H1 (cell line): Measurements from ENCODE around the gene FARP2. TPM values are rescaled to one million over a fixed set of nuclear protein-coding genes. Genes with fewer than 3 reads are reported as not detected.

Experiments
- CTCF ChIA-PET: fragments of 300-600 bp; sonication (Branson Sonifier 250); formaldehyde crosslinking; loops from one replicate; lab custom pipeline; 2021; ENCODE audit not compliant: partially characterized antibody; lab: Charles Lee
- POLR2A ChIA-PET: fragments of 300-600 bp; sonication (Branson Sonifier 250); formaldehyde crosslinking; loops from one replicate; lab custom pipeline; 2021; ENCODE audit warnings: inconsistent platforms; ENCODE audit not compliant: partially characterized antibody; lab: Charles Lee
- DNase-seq, 2 experiments: peaks; one replicate each; pipeline versions ENCODE4 v3.0.0 to v3.0.0-alpha.2; 2010 to 2022; ENCODE audit warnings: low spot score in 2 of 2, low read depth in 1 of 2, mixed read lengths in 1 of 2
- FAIRE-seq: peaks from 2 replicates; lab custom pipeline; 2011; peaks lifted over from hg19 to GRCh38; lab: Jason Lieb, UNC
- H2AFZ ChIP-seq: 2 replicates; pipeline ENCODE4 v1.8.1; 2012; ENCODE audit warnings: low read length, inconsistent platforms
- H2AK5ac ChIP-seq: 2 replicates; pipeline ENCODE4 v1.6.1; 2013; ENCODE audit warnings: low read depth, low read length
- H2BK120ac ChIP-seq: replicated peaks from 2 replicates; pipeline ENCODE3; 2013; ENCODE audit warnings: low read depth, low read length, inconsistent platforms
- H2BK12ac ChIP-seq: 2 replicates; pipeline ENCODE4 v1.6.1; 2013; ENCODE audit warnings: low read depth, low read length
- H2BK15ac ChIP-seq: 2 replicates; pipeline ENCODE4 v1.6.1; 2013; ENCODE audit warnings: low read length
- H2BK20ac ChIP-seq: 2 replicates; pipeline ENCODE4 v1.6.1; 2013; ENCODE audit warnings: low read length
- H2BK5ac ChIP-seq: 2 replicates; pipeline ENCODE4 v1.6.1; 2013; ENCODE audit warnings: low read depth, low read length
- H3K14ac ChIP-seq: 2 replicates; pipeline ENCODE4 v1.6.1; 2013; ENCODE audit warnings: inconsistent platforms; ENCODE audit not compliant: insufficient read length
- H3K18ac ChIP-seq: 2 replicates; pipeline ENCODE4 v1.6.1; 2013; ENCODE audit warnings: low read length; ENCODE audit errors: extremely low read depth
- H3K23ac ChIP-seq: 2 replicates; pipeline ENCODE4 v1.6.1; 2013; ENCODE audit warnings: inconsistent platforms; ENCODE audit not compliant: insufficient read length
- H3K23me2 ChIP-seq: 2 replicates; pipeline ENCODE4 v1.6.1; 2013; ENCODE audit warnings: low read depth, low read length
- H3K27ac ChIP-seq: 2 replicates; pipeline ENCODE4 v1.6.1; 2011; ENCODE audit warnings: low read depth, low read length, inconsistent platforms
- H3K27me3 ChIP-seq, 4 experiments: replicated peaks in 1 of 4; 1 replicate in 1 of 4; 2 replicates in 3 of 4; pipeline versions ENCODE4 v1.6.1 to v1.8.1; 2011 to 2013; ENCODE audit warnings: low read length in 3 of 4, mild to moderate bottlenecking in 3 of 4, inconsistent platforms in 2 of 4, mixed read lengths in 2 of 4, moderate library complexity in 1 of 4; ENCODE audit not compliant: control insufficient read depth in 3 of 4, insufficient read depth in 3 of 4; ENCODE audit errors: extremely low read depth in 1 of 4
- H3K36me3 ChIP-seq, 4 experiments: 2 replicates each; pipeline versions ENCODE4 v1.6.1 to v1.8.1; 2011 to 2013; ENCODE audit warnings: mild to moderate bottlenecking in 4 of 4, low read length in 3 of 4, moderate library complexity in 2 of 4, control low read depth in 1 of 4, inconsistent platforms in 1 of 4; ENCODE audit not compliant: insufficient read depth in 4 of 4, control insufficient read depth in 2 of 4
- H3K4ac ChIP-seq: replicated peaks from 2 replicates; pipeline ENCODE3; 2013; ENCODE audit warnings: low read length, low read depth, mixed read lengths, inconsistent platforms; ENCODE audit not compliant: insufficient read length
- H3K4me1 ChIP-seq, 4 experiments: replicated peaks in 1 of 4; 1 replicate in 1 of 4; 2 replicates in 3 of 4; pipeline versions ENCODE4 v1.6.1 to v1.8.1; 2011 to 2013; ENCODE audit warnings: low read length in 3 of 4, inconsistent platforms in 2 of 4, mixed read lengths in 1 of 4; ENCODE audit not compliant: insufficient read depth in 4 of 4, control insufficient read depth in 3 of 4
- H3K4me2 ChIP-seq, 2 experiments: 2 replicates each; pipeline versions ENCODE4 v1.6.1 to v1.8.1; 2011 to 2013; ENCODE audit warnings: low read depth in 2 of 2, low read length in 2 of 2, control low read depth in 1 of 2, inconsistent platforms in 1 of 2, mild to moderate bottlenecking in 1 of 2; ENCODE audit not compliant: insufficient read depth in 1 of 2
- H3K4me3 ChIP-seq, 4 experiments: fragments of 200-600, 300-600 bp in 1 of 4; sonication (generic), shearing (Covaris generic), sonication (Bioruptor Twin) in 1 of 4; 2 replicates each; pipeline versions ENCODE4 v1.5.1 to v1.8.1; 2011 to 2016; ENCODE audit warnings: low read length in 4 of 4, low read depth in 3 of 4, control low read depth in 2 of 4, inconsistent platforms in 2 of 4, mild to moderate bottlenecking in 2 of 4, mixed read lengths in 1 of 4, moderate library complexity in 1 of 4; ENCODE audit not compliant: insufficient read depth in 2 of 4; ENCODE audit errors: extremely low read depth in 1 of 4
- H3K56ac ChIP-seq: replicated peaks from 2 replicates; pipeline ENCODE3; 2013; ENCODE audit warnings: low read depth, mild to moderate bottlenecking, mixed read lengths, low read length, inconsistent platforms; ENCODE audit not compliant: insufficient read length
- H3K79me1 ChIP-seq: 2 replicates; pipeline ENCODE4 v1.6.1; 2013; ENCODE audit warnings: low read depth, low read length, control low read depth
- H3K79me2 ChIP-seq, 2 experiments: 2 replicates each; pipeline versions ENCODE4 v1.6.1 to v1.8.1; 2012 to 2013; ENCODE audit warnings: low read length in 2 of 2, mild to moderate bottlenecking in 2 of 2, inconsistent platforms in 1 of 2; ENCODE audit not compliant: insufficient read depth in 2 of 2, control insufficient read depth in 1 of 2
- H3K9ac ChIP-seq, 4 experiments: replicated peaks in 1 of 4; 1 replicate in 1 of 4; 2 replicates in 3 of 4; pipeline versions ENCODE4 v1.6.1 to v1.8.1; 2011 to 2013; ENCODE audit warnings: low read depth in 3 of 4, low read length in 3 of 4, control low read depth in 2 of 4, mild to moderate bottlenecking in 2 of 4, moderate library complexity in 2 of 4, inconsistent platforms in 1 of 4; ENCODE audit errors: extremely low read depth in 1 of 4
- H3K9me3 ChIP-seq, 2 experiments: 2 replicates each; pipeline versions ENCODE4 v1.6.1 to v1.8.1; 2012 to 2013; ENCODE audit warnings: mild to moderate bottlenecking in 2 of 2, moderate library complexity in 2 of 2, control low read depth in 1 of 2, inconsistent platforms in 1 of 2, low read depth in 1 of 2, low read length in 1 of 2, mixed read lengths in 1 of 2; ENCODE audit not compliant: insufficient read depth in 2 of 2
- H4K20me1 ChIP-seq, 2 experiments: replicated peaks in 1 of 2; 2 replicates each; pipeline versions ENCODE3 to v1.8.1; 2011 to 2013; ENCODE audit warnings: inconsistent platforms in 2 of 2, low read length in 2 of 2, mild to moderate bottlenecking in 1 of 2; ENCODE audit not compliant: insufficient read depth in 2 of 2, control insufficient read depth in 1 of 2
- H4K5ac ChIP-seq: 2 replicates; pipeline ENCODE4 v1.6.1; 2013; ENCODE audit warnings: low read length, low read depth, mixed read lengths, inconsistent platforms; ENCODE audit not compliant: insufficient read length
- H4K8ac ChIP-seq: 2 replicates; pipeline ENCODE4 v1.8.0; 2013; ENCODE audit warnings: mild to moderate bottlenecking, moderate library complexity, low read length, inconsistent platforms; ENCODE audit not compliant: insufficient read depth; ENCODE audit errors: extremely low read depth
- H4K91ac ChIP-seq: replicated peaks from 2 replicates; pipeline ENCODE3; 2013; ENCODE audit warnings: low read length, mixed read lengths, inconsistent platforms; ENCODE audit not compliant: insufficient read length
- CBX8 ChIP-seq: fragments of 300-800, 300-1000 bp; sonication (generic); IDR thresholded peaks from 2 replicates; pipeline ENCODE4 v1.7.1; 2016; ENCODE audit warnings: low read depth, low read length, borderline replicate concordance
- CEBPB ChIP-seq: IDR thresholded peaks from 2 replicates; pipeline ENCODE4 v1.6.1; 2012; ENCODE audit warnings: low read depth, low read length
- CHD2 ChIP-seq: IDR thresholded peaks from 2 replicates; pipeline ENCODE4 v1.6.1; 2012; ENCODE audit warnings: low read length, improper control_type of control experiment
- CTBP2 ChIP-seq: IDR thresholded peaks from 2 replicates; pipeline ENCODE4 v1.7.0; 2011; ENCODE audit warnings: borderline replicate concordance, mild to moderate bottlenecking, moderate library complexity, mixed read lengths, low read length; ENCODE audit not compliant: insufficient read depth, insufficient read length
- KDM1A ChIP-seq: fragments of 200-600, 300-600 bp; sonication (generic); IDR thresholded peaks from 2 replicates; pipeline ENCODE4 v1.7.1; 2016; ENCODE audit warnings: mild to moderate bottlenecking, low read length, borderline replicate concordance
- NRF1 ChIP-seq: IDR thresholded peaks from 2 replicates; pipeline ENCODE4 v1.6.1; 2011; ENCODE audit warnings: mild to moderate bottlenecking, low read depth, low read length, improper control_type of control experiment
- RBBP5 ChIP-seq: IDR thresholded peaks from 2 replicates; pipeline ENCODE4 v1.7.1; 2012; ENCODE audit warnings: low read depth, mild to moderate bottlenecking, inconsistent platforms, low read length, moderate library complexity, borderline replicate concordance
- RNF2 ChIP-seq: fragments of 200-900, 300-1000 bp; sonication (generic); IDR thresholded peaks from 2 replicates; pipeline ENCODE4 v1.7.1; 2016; ENCODE audit warnings: borderline replicate concordance, low read depth, mild to moderate bottlenecking, antibody characterized with exemption, low read length; ENCODE audit not compliant: poor library complexity, severe bottlenecking; ENCODE audit errors: missing control alignments
- RXRA ChIP-seq: IDR thresholded peaks from 2 replicates; pipeline ENCODE4 v1.6.1; 2011; ENCODE audit warnings: low read depth, mild to moderate bottlenecking, low read length, moderate library complexity; ENCODE audit not compliant: insufficient read depth
- SIN3A ChIP-seq, 2 experiments: IDR thresholded peaks in 1 of 2; conservative IDR thresholded peaks in 1 of 2; 2 replicates each; pipeline ENCODE4 v1.6.1; 2011 to 2012; ENCODE audit warnings: low read length in 2 of 2, improper control_type of control experiment in 1 of 2, low read depth in 1 of 2, mild to moderate bottlenecking in 1 of 2
- SIX5 ChIP-seq: IDR thresholded peaks from 2 replicates; pipeline ENCODE4 v1.6.1; 2011; ENCODE audit warnings: mild to moderate bottlenecking, low read depth, low read length
- SP1 ChIP-seq: IDR thresholded peaks from 2 replicates; pipeline ENCODE4 v1.6.1; 2011; ENCODE audit warnings: low read depth, low read length
- WGBS, 2 experiments: shearing (Covaris generic) in 1 of 2; methylation state at CpG; one replicate each; pipeline versions ENCODE4 v1.1.6 to v1.1.7; 2013 to 2015; ENCODE audit warnings: low lambda C conversion rate in 2 of 2, mixed read lengths in 2 of 2, inconsistent platforms in 1 of 2, low coverage in 1 of 2, missing lambda C conversion rate in 1 of 2; ENCODE audit not compliant: insufficient replicate concordance in 2 of 2, insufficient coverage in 1 of 2, insufficient read length in 1 of 2; ENCODE audit errors: extremely low coverage in 1 of 2, missing lambda C conversion rate in 1 of 2; 5-methylcytosine and 5-hydroxymethylcytosine counted together
- polyA plus RNA-seq, 7 experiments: library from polyadenylated mRNA; depleted of rRNA in 3 of 7; stranded (reverse) in 5 of 7; unstranded in 2 of 7; fragments of >200 nt in 5 of 7; fragments of 200-250 nt in 2 of 7; gene quantifications; 1 replicate in 5 of 7; 2 replicates in 1 of 7; 4 replicates in 1 of 7; pipeline versions ENCODE4 v1.2.1 to v1.2.3, GENCODE V29; 2011 to 2013; ENCODE audit warnings: missing spikeins in 2 of 7, mixed read lengths in 2 of 7
- total RNA-seq: library from RNA; stranded (reverse); fragmentation: NEBNext Ultra II Directional; extraction: Animal tissue kit (Norgen Biotek cat#: 25700); gene quantifications from 2 replicates; pipeline ENCODE4 v1.2.1, GENCODE V29; 2021

FARP2 gene
- total and polyA plus RNA-seq, 2 of the 8 experiments (the other 6 are each of a cell fraction or from before 2014, with no cell fraction given): 12.4 to 33.4 TPM

GRCh38 chr2:241514553-241514952 is 158.5 kb downstream of the FARP2 start:
- CTCF ChIA-PET: interaction anchor here (0.7 to 1.4 kb wide), 3 partner anchors 17 to 103 kb away, joined by 3 read pairs; no protein-coding TSS in a partner anchor
- H2BK5ac ChIP-seq: no peak overlapping the region
- TF ChIP-seq SIN3A (conservative IDR thresholded peaks at IDR 0.05 in 1 of 2, IDR thresholded peaks at IDR 0.05 in 1 of 2; ENCODE audit: low read depth in 1 of 2, low read length in 2 of 2): no peak
- no peak for TF ChIP-seq CEBPB
- no peak for TF ChIP-seq RXRA
- TF ChIP-seq SP1: no peak
- TF ChIP-seq SIX5: no peak
- no peak for TF ChIP-seq CTBP2
- no peak for TF ChIP-seq RNF2
- no peak for TF ChIP-seq CHD2
- TF ChIP-seq CBX8: no peak
- no peak for TF ChIP-seq KDM1A
- TF ChIP-seq NRF1: no peak
- no peak for TF ChIP-seq RBBP5

More at GRCh38 chr2:241514553-241514952, 158.5 kb downstream of the FARP2 start:
- H2BK120ac ChIP-seq: no peak overlapping the region
- H3K79me1 ChIP-seq: no peaks in the 10 kb centered on the region
- no peak overlapping the region for H3K4ac ChIP-seq
- H3K9ac ChIP-seq: no peak overlapping the region
- no peak overlapping the region for H3K27ac ChIP-seq
- POLR2A ChIA-PET: interaction anchor here (0.7 to 1.1 kb wide), 2 partner anchors 9 to 24 kb away, joined by 3 to 5 read pairs; no protein-coding TSS in a partner anchor
- no peak overlapping the region for H3K4me3 ChIP-seq
- H3K4me2 ChIP-seq: no peak overlapping the region
- peaks cover 0 to 12% of the 10 kb centered on the region in 2 experiments for H4K20me1 ChIP-seq
- H4K91ac ChIP-seq: no peak overlapping the region
- no peak overlapping the region for H3K23ac ChIP-seq
- no peak overlapping the region for H2AK5ac ChIP-seq
- H3K23me2 ChIP-seq: peaks cover 15% of the 10 kb centered on the region
- H3K79me2 ChIP-seq: no peaks in the 10 kb centered on the region
- H4K8ac ChIP-seq: no peak overlapping the region; the same call in 1 of the 2 replicates
- H2AFZ ChIP-seq: no peak overlapping the region
- no peak overlapping the region for H3K14ac ChIP-seq
- 87% methylated on average over 5 of the region's 5 CpGs; no CpG with 5 or more reads in 1 of the 2 experiments for WGBS, 2 experiments
- peaks cover 0 to 4% of the 10 kb centered on the region in 2 experiments; a peak in 1 of 4 replicates for H3K9me3 ChIP-seq
- no peak overlapping the region for H3K18ac ChIP-seq
- no peak for FAIRE-seq
- H3K36me3 ChIP-seq: no peaks in the 10 kb centered on the region; a peak in 1 of 8 replicates
- DNase-seq: no peak
- H2BK20ac ChIP-seq: no peak overlapping the region
- no peaks in the 10 kb centered on the region; a peak in 1 of 7 replicates for H3K4me1 ChIP-seq
- no peak overlapping the region for H2BK15ac ChIP-seq
- no peak overlapping the region for H2BK12ac ChIP-seq
- H3K56ac ChIP-seq: no peak overlapping the region
- H3K27me3 ChIP-seq: peaks cover 0 to 4% (median 2%) of the 10 kb centered on the region in 4 experiments; a peak in 4 of 7 replicates
- H4K5ac ChIP-seq: no peak overlapping the region
